NCI-H446 (cell line): Measurements from ENCODE around the gene TRMT1.

Source experiments
- DNase-seq, 2 experiments: peaks; one replicate each; lab custom pipeline; 2025; lab: John Stamatoyannopoulos, UW

The TRMT1 gene

DNA sequence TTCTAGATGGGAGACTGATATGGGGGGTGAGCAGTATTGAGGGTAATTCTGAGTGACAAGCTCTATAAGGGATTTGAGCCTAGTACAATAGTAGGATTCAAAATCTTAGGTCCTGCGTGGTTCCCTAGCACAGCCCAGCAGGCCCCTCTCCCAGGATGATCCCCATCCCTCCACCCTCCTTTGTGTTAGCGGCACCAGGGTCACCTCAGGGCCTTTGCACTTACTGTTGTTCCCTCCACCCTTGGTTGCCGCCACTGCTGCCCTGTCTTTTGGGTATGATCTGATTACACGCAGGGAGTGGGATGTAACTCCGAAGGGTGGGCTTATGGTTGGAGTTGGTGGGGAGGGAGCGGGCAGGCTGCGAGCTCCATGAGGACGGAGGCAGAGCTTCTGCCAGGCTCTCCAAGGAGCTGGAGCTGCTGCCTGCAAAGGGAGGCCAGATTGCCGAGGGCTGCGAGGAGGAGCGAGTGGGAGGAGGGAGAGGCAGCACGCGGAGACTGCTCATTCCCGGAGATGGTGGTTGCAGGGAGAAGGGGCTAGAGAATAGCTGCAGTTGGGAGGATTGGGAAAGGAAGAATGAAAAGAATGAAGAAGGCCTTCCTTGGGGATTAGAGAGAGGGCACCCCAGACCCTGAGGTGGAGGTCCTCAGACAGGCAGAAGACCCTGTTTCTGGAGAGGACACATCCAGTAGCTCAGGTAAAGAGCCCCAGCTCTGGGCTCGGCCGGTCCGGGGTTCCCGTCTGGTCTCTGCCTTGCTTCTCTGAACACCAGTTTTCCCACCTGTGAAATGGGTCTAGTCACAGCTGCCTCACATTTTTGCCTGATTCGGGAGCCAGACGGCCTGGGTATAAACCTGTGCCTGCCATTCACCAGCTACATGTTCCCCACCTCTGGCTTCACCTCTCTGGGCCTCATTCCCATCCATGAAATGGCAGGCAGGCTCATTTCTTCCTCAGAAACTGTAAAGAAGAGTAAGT lies 6.7 kb upstream of the TRMT1 start:
- DNase-seq = no peak

DNA sequence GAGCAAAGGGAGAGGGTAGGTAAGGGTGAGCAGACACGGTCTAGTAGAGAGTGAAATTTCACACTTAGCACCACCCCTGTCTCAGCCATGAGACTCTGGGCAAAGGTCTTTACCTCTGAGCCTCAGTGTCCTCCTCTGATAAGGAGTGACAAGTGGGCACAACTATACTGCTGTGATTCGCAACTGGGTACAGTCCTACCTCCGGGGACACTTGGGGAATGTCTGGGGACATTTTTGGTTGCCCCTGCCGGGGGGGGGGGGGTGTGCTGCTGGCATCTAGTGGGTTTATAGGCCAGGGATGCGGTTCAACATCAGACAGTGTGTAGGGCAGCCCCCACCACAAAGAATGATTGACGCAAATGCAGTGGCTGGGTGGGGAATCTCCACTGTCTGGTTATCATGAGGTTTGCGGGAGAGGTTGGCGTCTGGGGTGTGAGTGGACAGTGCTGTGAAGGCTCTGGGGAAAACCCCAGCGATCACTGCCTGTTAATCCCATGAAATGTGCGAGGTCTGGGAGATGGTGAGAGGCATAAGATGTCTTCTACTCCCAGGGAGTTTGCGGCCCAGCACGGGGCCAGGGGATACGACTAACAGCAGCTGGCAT lies 5.8 kb upstream of the TRMT1 start:
- DNase-seq = no peak

DNA sequence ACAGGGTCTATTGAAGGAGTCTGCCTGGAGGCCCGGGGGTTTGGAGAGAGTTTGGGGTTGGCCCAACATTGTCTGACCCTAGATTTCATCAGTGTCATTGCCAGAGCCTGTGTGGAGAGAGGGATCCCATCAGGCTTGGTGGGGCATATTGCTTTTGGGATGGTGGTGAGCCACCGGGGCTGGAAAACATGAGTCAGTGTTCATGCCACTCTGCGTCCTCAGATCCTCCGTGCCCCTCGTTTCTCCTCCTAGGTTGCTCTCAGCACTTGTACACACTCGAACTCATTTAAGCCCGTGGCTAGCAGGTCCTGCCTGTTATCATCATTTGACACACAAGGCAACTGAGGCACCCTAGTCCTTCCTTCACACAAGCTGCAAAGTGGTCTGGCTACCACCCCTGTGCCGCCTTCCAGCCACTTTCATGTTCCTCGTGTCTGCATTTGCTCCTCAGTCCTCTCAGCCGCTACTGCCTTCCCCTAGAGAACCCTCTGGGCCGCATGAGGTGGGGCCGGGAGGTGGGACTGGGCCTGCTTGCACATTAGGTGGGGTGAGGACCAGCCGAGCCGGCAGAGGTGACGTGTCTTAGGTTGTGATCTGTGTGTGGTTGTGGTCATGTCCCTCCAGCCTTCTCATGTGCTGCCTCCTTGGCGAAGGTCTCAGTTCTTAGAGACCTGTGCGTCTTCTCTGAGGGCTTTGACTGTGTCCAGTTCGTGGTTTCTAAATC lies 5.2 kb upstream of the TRMT1 start:
- DNase-seq = no peak

DNA sequence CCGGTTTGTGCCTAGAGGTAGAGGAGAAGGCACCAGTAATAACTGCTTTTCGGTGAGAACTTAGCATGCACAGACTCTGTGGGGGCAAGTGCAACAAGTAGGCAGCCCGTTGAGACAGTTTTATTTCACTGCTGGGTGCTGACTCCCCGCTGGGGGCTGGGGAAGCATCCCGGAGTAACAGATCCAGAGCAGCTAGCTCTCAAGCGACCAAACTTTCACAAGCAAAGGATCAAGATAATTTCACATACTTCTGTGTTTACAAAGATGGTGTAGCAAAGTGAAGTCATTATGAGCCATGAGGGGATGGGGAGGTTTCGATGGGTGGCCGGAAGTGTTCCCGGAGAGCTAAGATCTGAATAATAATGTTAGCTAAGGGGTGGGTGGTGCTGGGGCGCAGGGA lies 4.3 kb upstream of the TRMT1 start:
- DNase-seq = no peak

DNA sequence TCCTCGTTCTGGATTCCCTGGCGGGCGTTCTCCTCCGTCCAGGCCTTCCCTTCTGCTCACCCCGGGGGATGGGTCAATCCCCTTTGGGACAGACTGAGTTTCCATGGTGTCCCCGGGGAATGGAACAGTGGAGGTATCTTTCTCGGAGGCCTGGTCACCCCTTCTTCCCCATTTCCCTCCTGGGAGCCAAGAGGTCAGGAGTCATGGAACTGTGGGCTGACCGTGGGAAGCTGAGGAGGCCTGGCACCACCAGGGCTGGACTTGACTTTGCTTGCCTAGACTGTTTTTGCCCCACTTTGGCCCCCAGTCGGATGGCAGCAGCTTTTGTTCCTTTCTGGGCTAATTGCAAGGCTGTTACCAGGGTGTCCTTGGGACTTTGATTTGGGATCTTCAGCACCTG lies 3.5 kb upstream of the TRMT1 start:
- DNase-seq = no peak

DNA sequence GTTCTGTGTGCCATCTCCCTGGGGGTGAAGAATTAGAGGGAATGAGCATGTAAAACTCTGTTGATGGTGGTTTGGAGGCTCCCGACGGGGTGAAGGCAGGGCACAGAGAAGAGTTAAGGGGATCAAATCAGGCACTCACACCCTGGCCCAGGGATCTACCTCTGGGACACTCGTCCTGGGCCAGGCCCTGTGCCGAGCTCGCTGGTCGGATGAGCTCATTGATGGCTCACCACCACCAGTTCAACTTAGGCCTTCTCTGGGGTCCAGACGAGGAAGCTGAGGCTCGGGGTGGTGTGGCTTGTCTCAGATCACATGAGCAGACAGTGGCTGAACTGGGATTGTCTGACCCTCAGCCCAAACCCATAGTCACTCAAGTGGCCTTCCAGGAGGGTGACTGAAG lies 3.1 kb upstream of the TRMT1 start:
- no peak for DNase-seq

DNA sequence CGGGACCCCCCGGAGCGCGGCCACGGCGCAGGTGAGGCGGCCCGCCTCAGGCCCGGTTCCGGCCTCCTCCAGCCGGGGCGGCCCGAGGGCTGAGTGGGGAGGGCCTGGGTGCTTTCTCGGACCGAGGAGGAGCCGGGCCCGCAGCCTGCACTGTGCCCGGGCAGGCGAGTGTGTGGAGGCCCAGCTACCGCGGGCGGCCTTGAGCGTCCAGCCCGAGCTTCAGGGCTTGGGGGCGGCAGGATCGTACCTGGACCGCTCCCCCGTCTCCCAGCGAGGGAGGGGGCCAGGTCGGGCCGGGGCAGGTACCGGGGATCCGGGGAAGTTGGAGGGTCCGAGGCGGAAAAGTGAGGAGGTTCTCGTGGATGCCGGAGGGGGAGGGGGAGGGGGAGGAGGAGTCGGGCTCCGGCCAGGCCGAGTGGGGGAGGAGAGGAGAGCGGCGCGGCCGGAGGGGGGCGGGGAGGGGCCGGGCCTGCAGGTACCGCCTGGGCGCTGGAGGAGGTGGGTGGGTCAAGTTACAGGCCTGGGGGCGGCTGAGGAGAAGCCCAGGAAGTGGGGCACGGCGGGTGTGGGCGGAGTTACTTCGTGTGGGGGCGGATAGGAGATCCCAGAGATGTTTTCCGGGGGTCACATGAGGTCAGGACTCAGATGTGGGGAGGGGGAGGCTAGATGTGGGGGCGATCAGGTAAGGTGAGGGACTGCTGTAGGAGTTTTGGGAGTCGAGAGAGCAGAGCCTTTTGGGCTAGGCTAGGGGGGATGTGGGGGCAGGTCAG lies 2.1 kb upstream of the TRMT1 start:
- DNase-seq = no peak

DNA sequence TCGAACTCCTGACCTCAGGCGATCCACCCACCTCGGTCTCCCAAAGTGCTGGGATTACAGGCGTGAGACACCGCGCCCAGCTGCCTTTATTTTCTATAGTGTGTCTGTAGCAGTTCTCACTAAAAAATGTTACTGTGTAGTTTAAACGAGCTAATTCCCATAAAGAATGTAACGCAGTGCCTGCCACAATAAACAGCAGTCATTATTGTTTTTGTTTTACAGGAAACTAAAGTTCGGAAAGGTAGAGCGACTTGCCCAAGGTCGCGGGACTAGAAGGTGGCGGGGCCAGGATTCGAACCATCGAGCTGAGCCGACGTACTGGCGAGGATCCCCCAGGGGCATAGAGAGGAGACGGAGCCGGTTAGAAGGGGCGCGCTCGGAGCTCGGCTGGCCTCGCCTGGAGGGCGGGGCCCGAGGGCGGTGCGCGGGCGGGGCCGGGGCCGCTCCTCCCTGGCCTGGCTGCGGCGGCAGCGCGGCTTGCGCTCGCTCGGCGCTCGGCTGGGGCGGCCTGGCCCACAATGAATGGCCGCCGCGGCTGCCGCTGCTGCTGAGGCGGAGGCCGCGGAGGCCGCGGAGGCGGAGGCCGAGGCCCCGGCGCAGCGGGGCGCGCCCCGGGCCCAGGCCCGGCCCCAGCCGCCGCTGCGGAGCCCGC lies 1.4 kb upstream of the TRMT1 start, which contains the start of gene NACC1:
Gene NACC1, plus strand, starts transcription at position 493 of the 652 bp plus-strand sequence. CDS start 16,944 bp downstream, outside the sequence.
- peak; percentile 77 to 95 for DNase-seq

DNA sequence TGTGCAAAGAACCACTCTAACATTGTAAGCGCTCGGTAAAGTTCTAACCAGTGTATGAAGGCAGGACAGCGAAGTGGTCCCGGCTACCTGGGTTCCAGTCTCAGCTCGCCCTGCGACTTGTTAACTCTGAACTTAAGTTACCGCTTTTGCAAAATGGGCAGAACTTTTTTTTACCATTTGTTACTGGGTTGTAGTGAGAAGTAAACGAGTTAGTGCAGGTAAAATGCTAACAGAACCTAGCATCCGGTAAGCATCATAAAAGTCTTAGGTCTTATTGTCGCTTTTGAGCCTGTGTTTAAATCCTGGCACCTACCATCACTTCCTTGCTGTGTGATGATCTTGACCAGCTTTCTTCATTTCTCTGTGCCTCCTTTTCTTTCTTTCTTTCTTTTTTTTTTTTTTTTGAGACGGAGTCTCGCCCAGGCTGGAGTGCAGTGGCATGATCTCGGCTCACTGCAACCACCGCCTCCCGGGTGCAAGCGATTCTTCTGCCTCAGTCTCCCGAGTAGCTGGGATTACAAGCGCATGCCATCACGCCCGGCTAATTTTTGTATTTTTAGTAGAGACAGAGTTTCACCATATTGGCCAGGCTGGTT lies 734 bp upstream of the TRMT1 start:
- DNase-seq = peak in 1 of 2 experiments; percentile 53

DNA sequence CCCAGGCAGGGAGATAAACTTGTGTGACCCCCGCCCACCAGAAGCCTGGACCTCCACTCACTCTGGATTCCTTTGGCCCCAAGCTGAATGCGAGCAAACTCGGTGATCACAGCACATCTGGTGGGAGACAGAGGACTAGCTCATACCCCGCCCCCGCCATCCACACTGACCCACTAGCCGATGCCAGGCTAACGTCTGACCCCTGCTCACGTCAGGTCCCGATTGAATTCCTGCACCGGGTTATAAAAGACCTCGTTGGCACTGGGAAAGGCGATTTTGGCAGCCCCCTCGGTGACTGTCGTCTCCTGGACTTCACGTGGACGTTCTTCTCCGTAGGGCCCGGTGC lies 631 bp downstream of the TRMT1 start:
- DNase-seq = no peak

DNA sequence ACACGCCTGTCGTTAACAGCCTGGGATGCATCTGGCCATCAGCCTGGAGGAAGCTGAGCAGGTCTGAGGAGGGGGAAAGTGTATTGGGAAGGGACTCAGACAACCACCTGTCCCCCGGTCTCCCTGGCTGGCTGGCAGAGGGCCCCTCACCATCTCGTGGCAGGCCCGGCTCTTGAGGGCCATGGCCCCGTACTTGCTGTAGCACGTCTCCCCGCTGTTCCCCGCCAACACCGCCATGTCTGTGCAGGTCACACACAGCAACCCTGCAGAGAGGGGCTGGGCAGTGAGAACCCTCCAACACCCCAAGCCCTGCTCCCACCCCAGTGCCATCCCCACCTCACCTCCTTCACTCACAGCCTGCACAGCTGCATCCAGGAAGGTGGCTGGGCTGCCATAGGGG lies 4.0 kb downstream of the TRMT1 start:
- DNase-seq = no peak

DNA sequence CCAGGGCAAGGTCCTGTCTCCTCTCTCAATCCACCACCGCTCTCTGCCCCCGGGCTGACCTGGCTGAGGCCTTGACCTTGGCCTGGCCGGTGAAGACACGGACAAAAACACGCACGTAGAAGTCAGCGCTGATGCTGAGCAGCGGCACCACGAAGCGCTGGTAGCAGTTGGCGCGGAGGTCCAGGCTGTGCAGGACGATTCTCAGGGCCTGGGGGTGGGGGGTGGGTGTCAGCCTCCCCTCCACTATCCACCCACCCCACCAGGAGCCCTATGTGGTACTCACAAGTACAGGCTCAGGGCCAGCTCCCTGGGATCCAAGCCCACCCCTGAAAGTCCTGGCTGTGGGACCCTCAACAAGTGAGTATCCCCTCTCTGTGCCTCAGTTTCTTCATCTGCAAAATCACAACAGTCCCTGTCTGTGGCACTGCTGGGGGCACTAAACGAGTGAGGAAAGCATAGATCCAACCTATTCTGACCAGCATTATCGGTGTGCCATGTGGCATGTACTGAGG lies 6.4 kb downstream of the TRMT1 start:
- DNase-seq = no peak

DNA sequence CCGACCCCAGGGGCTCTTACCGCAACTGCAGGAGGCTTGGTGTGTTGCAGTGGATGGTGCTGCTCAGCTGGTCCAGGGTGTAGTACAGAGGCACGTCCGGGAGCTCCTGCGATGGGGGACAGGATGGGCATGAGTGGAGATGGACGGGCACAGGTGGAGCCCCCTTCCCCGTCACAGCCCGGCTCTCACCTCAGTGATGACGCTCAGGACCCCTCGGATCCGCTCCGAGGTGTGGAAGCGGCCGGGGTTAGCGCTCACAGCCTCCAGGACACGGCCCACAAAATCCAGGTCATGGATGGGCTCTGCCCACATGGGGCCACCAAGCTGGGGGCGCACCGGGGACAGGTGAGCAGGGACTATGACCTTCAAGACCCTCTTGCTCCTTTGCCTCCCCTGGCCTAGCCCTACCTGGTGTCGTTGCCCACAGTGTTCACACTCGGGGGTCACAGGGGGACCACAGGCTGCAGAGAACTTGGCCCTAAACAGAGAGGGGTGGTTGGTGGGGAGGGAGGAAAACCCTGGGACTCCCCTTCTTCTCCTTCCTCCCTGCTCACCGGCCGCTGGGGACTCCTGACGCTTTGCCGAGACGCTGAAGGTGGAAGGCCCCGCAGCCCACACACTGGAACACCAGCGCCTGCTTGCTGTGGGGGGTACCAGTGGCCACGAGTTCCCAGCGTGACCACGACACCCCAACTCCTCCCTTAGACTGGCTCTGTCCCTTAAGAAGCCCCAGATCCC lies 7.0 kb downstream of the TRMT1 start:
- no peak for DNase-seq

DNA sequence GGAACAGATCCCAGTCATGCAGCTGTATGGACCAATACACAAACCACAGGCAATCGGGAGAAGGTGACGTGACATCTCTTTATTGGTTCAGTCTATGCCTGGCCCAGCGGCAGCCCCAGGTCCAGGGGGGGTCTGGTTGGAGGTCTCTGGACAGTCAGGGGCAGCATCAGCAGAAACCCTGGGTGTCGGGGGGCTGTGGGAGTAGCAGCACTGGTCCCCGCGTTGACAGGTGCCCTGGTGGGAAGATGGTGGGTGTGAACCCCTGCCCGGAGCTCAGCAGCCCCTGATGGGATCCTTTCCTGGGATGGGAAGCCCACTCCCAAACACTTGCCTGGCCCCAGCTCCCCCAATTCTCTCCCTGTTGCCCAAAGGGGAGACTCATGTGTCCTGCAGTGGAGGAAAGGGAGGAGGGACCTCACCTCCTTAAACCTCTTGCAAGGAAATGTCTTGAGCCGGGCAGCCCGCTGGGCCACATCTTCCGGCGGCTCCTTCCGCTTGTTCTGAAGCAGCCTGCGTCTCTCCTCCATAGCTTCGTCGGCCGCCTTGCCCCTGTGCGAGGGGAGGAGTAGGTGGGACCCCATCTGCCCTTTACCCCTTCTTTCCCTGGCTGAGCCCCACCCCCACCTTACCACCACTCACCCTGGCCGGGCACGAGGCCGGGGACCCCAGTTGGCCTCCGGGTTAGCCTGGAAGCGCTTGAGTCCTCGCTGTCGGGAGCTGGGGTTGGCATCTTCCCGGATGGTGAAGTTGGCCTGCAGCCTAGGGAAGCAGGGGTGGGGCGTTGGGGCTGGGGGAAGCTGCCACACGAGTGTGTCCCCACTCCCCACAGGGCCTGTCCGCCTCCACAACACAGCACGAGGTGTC lies 11.5 kb downstream of the TRMT1 start:
- no peak for DNase-seq

DNA sequence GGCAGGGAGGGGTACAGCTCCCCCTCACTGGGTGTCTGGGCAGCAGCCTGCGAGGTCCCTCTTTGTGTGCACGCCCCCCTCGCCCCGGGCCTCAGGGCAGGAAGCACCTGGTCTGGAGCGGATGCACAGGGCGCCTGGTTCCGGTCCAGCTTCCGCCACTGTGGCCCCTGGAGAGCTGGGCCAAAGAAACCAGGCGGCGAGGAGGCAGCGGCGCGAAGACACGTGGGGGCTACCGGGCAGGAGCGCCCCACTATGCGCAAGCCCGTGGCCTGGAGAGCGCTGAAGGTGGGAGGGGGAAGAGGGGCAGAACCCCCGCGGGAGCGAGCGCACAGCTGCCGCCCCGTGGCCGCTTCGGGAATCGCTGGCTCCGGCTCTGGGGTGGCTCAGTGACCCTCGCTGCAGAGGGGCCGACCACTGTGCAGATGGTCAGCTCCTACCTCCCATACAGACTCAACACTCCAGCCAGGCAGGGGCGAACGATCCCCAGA lies 12.1 kb downstream of the TRMT1 start:
- DNase-seq = no peak

DNA sequence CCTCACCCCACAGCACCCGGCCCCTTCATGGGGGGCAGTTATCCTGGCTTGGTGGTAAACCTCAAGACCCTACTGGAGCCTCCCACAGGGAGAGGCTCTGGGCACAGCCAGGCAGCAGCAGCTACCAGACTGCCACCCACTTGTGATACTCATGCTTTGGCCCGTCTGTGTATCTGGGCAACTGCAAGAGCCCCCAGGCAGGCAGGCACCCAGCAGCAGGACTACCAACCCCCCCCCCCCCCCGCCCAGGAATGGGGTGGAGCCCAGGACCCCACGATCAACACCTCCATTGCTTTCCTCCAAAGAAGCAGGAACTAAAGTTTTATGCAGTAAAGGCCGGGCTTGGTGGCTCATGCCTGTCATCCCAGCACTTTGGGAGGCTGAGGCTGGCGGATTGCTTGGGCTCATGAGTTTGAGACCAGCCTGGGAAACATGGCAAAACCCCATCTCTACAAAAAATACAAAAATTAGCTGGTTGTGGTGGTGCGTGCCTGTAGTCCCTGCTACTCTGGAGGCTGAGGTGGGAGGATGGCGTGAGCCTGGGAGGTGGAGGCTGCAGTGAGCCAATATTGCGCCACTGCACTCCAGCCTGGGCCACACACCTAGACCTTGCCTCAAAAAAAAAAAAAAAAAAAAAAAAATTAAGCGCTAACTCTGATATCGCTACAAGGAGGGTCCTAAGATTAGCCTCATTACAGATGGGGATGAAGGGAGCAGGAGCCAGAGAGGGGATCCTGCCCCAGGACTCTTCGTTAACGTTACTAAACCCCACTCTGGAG lies 12.8 kb downstream of the TRMT1 start:
- DNase-seq = no peak

DNA sequence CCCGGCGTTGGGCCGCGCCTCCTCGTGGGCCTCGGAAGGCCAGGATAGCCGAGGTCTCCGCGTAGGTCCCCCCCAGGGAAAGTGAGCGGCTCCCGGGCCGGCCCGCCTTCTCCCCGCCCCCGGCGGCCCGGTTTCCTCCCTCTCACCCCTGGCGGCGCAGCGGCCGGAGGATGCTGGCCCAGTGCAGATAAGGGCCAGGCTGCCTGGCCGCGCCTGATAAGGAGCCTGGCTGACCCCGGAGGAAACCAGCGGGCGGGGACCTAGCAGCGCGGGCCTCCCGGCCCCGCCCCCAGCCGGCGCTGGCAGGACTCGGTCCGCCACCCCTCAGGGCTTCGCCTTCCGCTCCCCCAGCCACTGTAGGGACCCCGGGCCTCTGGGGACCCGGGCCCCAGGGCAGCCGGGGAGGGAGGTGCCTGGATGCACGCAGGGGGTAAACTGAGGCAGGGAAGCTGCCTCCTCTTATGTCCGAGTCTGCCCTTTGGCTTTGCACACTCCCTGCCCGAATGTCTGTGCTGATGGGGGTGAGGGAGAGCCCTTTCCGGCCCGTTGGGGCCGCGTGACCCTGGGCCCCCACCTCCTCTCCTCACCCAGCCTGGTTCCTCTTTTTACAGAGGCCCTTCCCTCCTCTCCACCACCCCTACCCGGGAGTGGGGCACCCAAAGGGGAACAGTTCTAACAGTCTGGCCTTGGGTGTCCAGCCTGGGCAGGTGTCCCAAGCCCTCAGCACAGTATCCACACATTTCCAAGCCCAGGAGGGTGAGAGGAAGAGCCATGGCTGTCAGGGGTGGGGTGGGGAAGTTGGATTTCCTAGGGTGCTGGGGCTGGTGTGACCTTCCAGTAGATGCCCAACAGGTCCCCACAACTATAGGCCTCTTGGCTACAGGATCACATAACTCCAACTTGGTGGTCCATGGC lies 13.6 kb downstream of the TRMT1 start, which contains the start of gene LYL1:
Gene LYL1, minus strand, starts transcription at position 193 of the 915 bp plus-strand sequence. CDS start 1,687 bp downstream, outside the sequence.
- DNase-seq = no peak
